NCI-H1694 treated with DMSO at 0.1 percent for 48 hours (cell line): ENCODE data around the gene SMIM45.

Experiments
- DNase-seq: peaks from one replicate; lab custom pipeline; 2025; lab: John Stamatoyannopoulos, UW

Gene SMIM45

DNA sequence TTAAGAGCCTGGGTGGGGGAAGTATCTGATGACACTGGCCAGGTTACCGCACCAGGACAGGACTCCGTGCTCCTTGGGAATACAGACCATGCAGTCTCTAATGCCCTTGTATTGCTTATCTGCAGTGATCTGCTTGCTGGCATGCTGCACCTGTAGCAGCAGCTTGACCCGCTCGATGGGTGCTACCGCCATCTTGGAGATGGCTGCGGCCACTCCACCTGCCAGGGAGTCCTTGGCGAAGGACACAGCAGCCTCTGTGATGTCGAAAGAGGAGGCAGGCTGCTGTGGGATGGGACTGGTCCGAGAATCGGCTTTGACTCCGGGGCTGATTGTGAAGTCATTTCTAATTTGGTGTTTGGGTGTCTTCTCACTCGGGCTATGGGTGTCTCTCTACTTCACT, 49.8 kb downstream of the SMIM45 start:
- DNase-seq: no peak

DNA sequence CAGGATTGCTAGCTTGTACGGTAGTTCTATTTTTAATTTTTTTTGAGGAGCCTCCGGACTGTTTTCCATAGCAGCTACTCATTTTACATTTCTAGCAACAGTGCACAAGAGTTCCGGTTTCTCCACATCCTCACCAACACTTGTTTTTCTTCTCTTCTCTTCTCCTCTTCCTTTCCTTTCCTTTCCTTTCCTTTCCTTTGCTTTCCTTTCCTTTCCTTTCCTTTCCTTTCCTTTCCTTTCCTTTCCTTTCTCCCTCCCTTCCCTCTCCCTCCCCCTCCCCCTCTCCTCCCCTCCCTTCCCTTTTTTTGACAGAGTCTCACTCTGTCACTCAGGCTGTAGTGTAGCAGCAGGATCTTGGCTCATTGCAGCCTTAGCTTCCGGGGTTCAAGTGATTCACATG, 56.0 kb downstream of the SMIM45 start:
- no peak for DNase-seq
